Measurements from ENCODE around the gene ITPR1.

DNA sequence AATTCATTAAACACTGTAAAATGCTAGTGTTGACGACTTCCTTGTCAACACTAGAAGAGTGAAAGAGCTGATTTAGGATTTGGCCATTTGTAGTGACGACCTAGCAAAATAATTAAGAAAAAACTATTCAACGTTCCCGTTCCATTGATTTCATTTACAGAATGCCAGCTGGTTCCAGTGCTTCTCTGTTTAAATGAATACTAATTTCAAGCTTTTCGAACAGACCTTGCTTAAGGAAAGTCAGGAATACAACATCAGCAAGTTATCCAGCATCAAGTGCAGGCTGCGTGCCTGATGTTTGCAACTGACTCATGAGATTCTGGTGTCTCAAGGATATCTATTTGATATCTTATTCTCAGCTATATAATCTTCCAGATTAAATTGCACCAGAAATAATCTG, 387.7 kb downstream of the ITPR1 start:
- TF ChIP-seq, protein P1, sequence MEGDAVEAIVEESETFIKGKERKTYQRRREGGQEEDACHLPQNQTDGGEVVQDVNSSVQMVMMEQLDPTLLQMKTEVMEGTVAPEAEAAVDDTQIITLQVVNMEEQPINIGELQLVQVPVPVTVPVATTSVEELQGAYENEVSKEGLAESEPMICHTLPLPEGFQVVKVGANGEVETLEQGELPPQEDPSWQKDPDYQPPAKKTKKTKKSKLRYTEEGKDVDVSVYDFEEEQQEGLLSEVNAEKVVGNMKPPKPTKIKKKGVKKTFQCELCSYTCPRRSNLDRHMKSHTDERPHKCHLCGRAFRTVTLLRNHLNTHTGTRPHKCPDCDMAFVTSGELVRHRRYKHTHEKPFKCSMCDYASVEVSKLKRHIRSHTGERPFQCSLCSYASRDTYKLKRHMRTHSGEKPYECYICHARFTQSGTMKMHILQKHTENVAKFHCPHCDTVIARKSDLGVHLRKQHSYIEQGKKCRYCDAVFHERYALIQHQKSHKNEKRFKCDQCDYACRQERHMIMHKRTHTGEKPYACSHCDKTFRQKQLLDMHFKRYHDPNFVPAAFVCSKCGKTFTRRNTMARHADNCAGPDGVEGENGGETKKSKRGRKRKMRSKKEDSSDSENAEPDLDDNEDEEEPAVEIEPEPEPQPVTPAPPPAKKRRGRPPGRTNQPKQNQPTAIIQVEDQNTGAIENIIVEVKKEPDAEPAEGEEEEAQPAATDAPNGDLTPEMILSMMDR (IDR thresholded peaks at IDR 0.05): no peak
- no peak for TF ChIP-seq POLR2A (IDR thresholded peaks at IDR 0.05)

Data from thyroid gland (tissue), 4 donors.